Fibroblast of lung (primary cell): ENCODE data around the gene IL36B.
"Not testable (repeated sequence)": the region's sequence is repeated elsewhere in the genome, so short reads cannot be mapped to it uniquely, and the experiment has no call there.

Source experiments
- CTCF ChIP-seq, 2 donors: IDR thresholded peaks in 1 of 2; conservative IDR thresholded peaks in 1 of 2; 1 replicate in 1 of 2; 2 replicates in 1 of 2; pipeline ENCODE4 v1.5.1; 2011 to 2012; ENCODE audit warnings: low read length in 2 of 2, control low read depth in 1 of 2, inconsistent platforms in 1 of 2, low read depth in 1 of 2, mild to moderate bottlenecking in 1 of 2
- EZH2 ChIP-seq: IDR thresholded peaks from 2 replicates; pipeline ENCODE4 v1.5.1; 2012; ENCODE audit warnings: low read length, control low read depth, mild to moderate bottlenecking; ENCODE audit errors: missing control alignments

- TF ChIP-seq CTCF (conservative IDR thresholded peaks at IDR 0.05 in 1 of 2, IDR thresholded peaks at IDR 0.05 in 1 of 2; ENCODE audit: low read depth in 1 of 2, low read length in 2 of 2); EZH2: not testable (repeated sequence)
Observed at GRCh38 chr2:113096842-113097618, 44.4 kb upstream of the IL36B start.
